HEK293 (cell line): ENCODE results near the gene DMAC2L.

Source experiments
- CTCF ChIA-PET: fragments of 350-600 bp; formaldehyde crosslinking; extraction: SDS; loops from one replicate; lab custom pipeline; 2021; ENCODE audit warnings: antibody characterized with exemption; lab: Yijun Ruan, JAX
- POLR2A ChIA-PET: fragments of 300-600 bp; formaldehyde crosslinking; extraction: SDS; loops from one replicate; lab custom pipeline; 2020; ENCODE audit warnings: antibody characterized with exemption, inconsistent platforms; lab: Yijun Ruan, JAX
- H3K27ac ChIP-seq: fragments of 200-500 bp; sonication (Bioruptor generic); 2 replicates; pipeline ENCODE4 v1.5.1; 2014; ENCODE audit warnings: low read depth, low read length, control low read depth, inconsistent platforms; ENCODE audit errors: extremely low read depth
- H3K36me3 ChIP-seq, 2 experiments: fragments of 200-500 bp in 1 of 2; sonication (Bioruptor generic) in 1 of 2; 1 replicate in 1 of 2; 2 replicates in 1 of 2; pipeline ENCODE4 v1.5.1; 2014 to 2017; ENCODE audit warnings: inconsistent platforms in 2 of 2, low read length in 2 of 2; ENCODE audit not compliant: control insufficient read depth in 2 of 2, insufficient read depth in 1 of 2
- H3K4me1 ChIP-seq: fragments of 200-500 bp; sonication (Bioruptor generic); 2 replicates; pipeline ENCODE4 v1.5.1; 2014; ENCODE audit warnings: mild to moderate bottlenecking, low read length, inconsistent platforms; ENCODE audit not compliant: control insufficient read depth, insufficient read depth
- H3K4me3 ChIP-seq: 2 replicates; pipeline ENCODE4 v1.5.1; 2011; ENCODE audit warnings: low read depth, mild to moderate bottlenecking, control low read depth, low read length, moderate library complexity
- H3K9me3 ChIP-seq: fragments of 200-500 bp; sonication (Bioruptor generic); 2 replicates; pipeline ENCODE4 v1.5.1; 2014; ENCODE audit warnings: low read depth, low read length, inconsistent platforms; ENCODE audit not compliant: control insufficient read depth, insufficient read depth
- MZF1 ChIP-seq: fragments of 450-650 bp; formaldehyde crosslinking; IDR thresholded peaks from 2 replicates; pipeline ENCODE4 v1.5.1; 2017; ENCODE audit warnings: missing biosample characterization, missing genetic modification characterization, borderline replicate concordance
- PRDM10 ChIP-seq: fragments of 450-650 bp; formaldehyde crosslinking; IDR thresholded peaks from 2 replicates; pipeline ENCODE4 v1.5.1; 2016; ENCODE audit warnings: missing biosample characterization, missing genetic modification characterization
- ZBTB20 ChIP-seq: fragments of 450-650 bp; formaldehyde crosslinking; IDR thresholded peaks from 2 replicates; pipeline ENCODE4 v1.5.1; 2016; ENCODE audit warnings: missing biosample characterization, missing genetic modification characterization
- ZBTB7A ChIP-seq: fragments of 450-650 bp; formaldehyde crosslinking; IDR thresholded peaks from 2 replicates; pipeline ENCODE4 v1.5.1; 2016; ENCODE audit warnings: low read depth, missing biosample characterization, missing genetic modification characterization
- ZNF114 ChIP-seq: fragments of 450-650 bp; formaldehyde crosslinking; IDR thresholded peaks from 2 replicates; pipeline ENCODE4 v1.5.0; 2017; ENCODE audit warnings: missing biosample characterization, missing genetic modification characterization
- ZNF121 ChIP-seq: fragments of 450-650 bp; formaldehyde crosslinking; IDR thresholded peaks from 2 replicates; pipeline ENCODE4 v1.5.1; 2016; ENCODE audit warnings: missing biosample characterization, missing genetic modification characterization
- ZNF2 ChIP-seq: fragments of 450-650 bp; formaldehyde crosslinking; IDR thresholded peaks from 2 replicates; pipeline ENCODE4 v1.5.1; 2016; ENCODE audit warnings: missing biosample characterization, missing genetic modification characterization
- ZNF214 ChIP-seq: fragments of 450-650 bp; formaldehyde crosslinking; IDR thresholded peaks from 2 replicates; pipeline ENCODE4 v1.5.1; 2017; ENCODE audit warnings: missing biosample characterization, mild to moderate bottlenecking, missing genetic modification characterization, borderline replicate concordance
- ZNF266 ChIP-seq: fragments of 450-650 bp; formaldehyde crosslinking; IDR thresholded peaks from 2 replicates; pipeline ENCODE4 v1.5.1; 2016; ENCODE audit warnings: missing biosample characterization, missing genetic modification characterization, low read depth
- ZNF274 ChIP-seq, 2 experiments: fragments of 200-500 bp in 1 of 2; fragments of 450-650 bp in 1 of 2; sonication (Bioruptor generic) in 1 of 2; formaldehyde crosslinking in 1 of 2; IDR thresholded peaks; 2 replicates each; pipeline versions ENCODE4 v1.5.1 to v1.6.1; 2014 to 2016; ENCODE audit warnings: borderline replicate concordance in 1 of 2, inconsistent platforms in 1 of 2, low read length in 1 of 2, missing biosample characterization in 1 of 2, missing genetic modification characterization in 1 of 2
- ZNF292 ChIP-seq: fragments of 450-650 bp; formaldehyde crosslinking; IDR thresholded peaks from 2 replicates; pipeline ENCODE4 v1.5.1; 2016; ENCODE audit warnings: low read depth, missing biosample characterization, missing genetic modification characterization, borderline replicate concordance
- ZNF354C ChIP-seq: fragments of 450-650 bp; formaldehyde crosslinking; IDR thresholded peaks from 2 replicates; pipeline ENCODE4 v1.5.1; 2016; ENCODE audit warnings: missing biosample characterization, missing genetic modification characterization, low read depth, borderline replicate concordance
- ZNF544 ChIP-seq: fragments of 450-650 bp; formaldehyde crosslinking; IDR thresholded peaks from 2 replicates; pipeline ENCODE4 v1.5.0; 2017; ENCODE audit warnings: missing biosample characterization, missing genetic modification characterization
- ZNF549 ChIP-seq: fragments of 450-650 bp; IDR thresholded peaks from 2 replicates; pipeline ENCODE4 v1.5.1; 2018; ENCODE audit warnings: missing biosample characterization, missing genetic modification characterization, mild to moderate bottlenecking, inconsistent platforms, moderate library complexity
- ZNF571 ChIP-seq: fragments of 450-650 bp; formaldehyde crosslinking; IDR thresholded peaks from 2 replicates; pipeline ENCODE4 v1.5.0; 2017; ENCODE audit warnings: missing biosample characterization, missing genetic modification characterization
- ZNF692 ChIP-seq: fragments of 450-650 bp; formaldehyde crosslinking; IDR thresholded peaks from 2 replicates; pipeline ENCODE4 v1.5.1; 2016; ENCODE audit warnings: missing biosample characterization, missing genetic modification characterization
- ZNF776 ChIP-seq: fragments of 450-650 bp; formaldehyde crosslinking; IDR thresholded peaks from 2 replicates; pipeline ENCODE4 v1.5.0; 2017; ENCODE audit warnings: missing biosample characterization, missing genetic modification characterization, borderline replicate concordance
- TF ChIP-seq, protein P1 (sequence below): fragments of 450-650 bp; formaldehyde crosslinking; optimal IDR thresholded peaks from 2 replicates; pipeline ENCODE3; 2016; ENCODE audit warnings: missing biosample characterization, mild to moderate bottlenecking, missing genetic modification characterization
- TF ChIP-seq, protein P2 (sequence below): fragments of 450-650 bp; formaldehyde crosslinking; IDR thresholded peaks from 2 replicates; pipeline ENCODE4 v1.5.1; 2016; ENCODE audit warnings: missing biosample characterization, missing genetic modification characterization
- TF ChIP-seq, protein P3 (sequence below): fragments of 450-650 bp; formaldehyde crosslinking; IDR thresholded peaks from 2 replicates; pipeline ENCODE4 v1.5.1; 2016; ENCODE audit warnings: missing biosample characterization, missing genetic modification characterization
- TF ChIP-seq, protein P4 (sequence below): sonication (generic); formaldehyde crosslinking; IDR thresholded peaks from 2 replicates; pipeline ENCODE4 v1.8.1; 2022; ENCODE audit warnings: mild to moderate bottlenecking, moderate library complexity, missing genetic modification reagents

Gene DMAC2L

DNA sequence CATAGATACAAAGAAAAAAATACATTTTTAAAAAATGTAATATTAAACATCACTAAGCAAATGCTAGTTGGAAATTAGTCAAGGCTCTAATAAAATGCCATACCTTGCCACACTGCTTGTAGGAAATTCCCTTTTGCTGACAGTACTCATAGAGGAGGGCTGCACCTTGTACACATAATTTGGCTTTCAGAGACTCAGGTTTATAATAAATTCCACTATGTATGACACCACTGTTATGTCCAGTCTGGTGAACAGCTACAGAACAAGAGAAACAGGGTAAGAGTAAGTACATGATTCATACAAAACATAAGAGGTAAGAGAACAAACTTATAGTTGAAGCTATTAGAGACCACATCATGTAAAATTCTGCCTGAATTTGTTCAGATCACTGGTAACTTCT, 10.2 kb upstream of the DMAC2L start:
- no peak overlapping the region for H3K4me3 ChIP-seq
- CTCF ChIA-PET = interaction anchor here (1.0 kb wide), 1 partner anchor 9 kb away, joined by 4 read pairs; the partner anchor contains the start of gene L2HGDH
- TF ChIP-seq PRDM10 (tag by site-specific recombination) (no peak), ZNF354C (tag by site-specific recombination) (no peak), ZNF549 (tag by site-specific recombination) (no peak), ZNF266 (no peak), ZNF214 (tag by site-specific recombination) (no peak), ZNF292 (no peak), ZNF776 (tag by site-specific recombination) (no peak), ZNF571 (no peak), ZNF544 (no peak), ZNF121 (tag by site-specific recombination) (no peak), MZF1 (no peak), ZBTB20 (no peak)
- TF ChIP-seq, protein P1, sequence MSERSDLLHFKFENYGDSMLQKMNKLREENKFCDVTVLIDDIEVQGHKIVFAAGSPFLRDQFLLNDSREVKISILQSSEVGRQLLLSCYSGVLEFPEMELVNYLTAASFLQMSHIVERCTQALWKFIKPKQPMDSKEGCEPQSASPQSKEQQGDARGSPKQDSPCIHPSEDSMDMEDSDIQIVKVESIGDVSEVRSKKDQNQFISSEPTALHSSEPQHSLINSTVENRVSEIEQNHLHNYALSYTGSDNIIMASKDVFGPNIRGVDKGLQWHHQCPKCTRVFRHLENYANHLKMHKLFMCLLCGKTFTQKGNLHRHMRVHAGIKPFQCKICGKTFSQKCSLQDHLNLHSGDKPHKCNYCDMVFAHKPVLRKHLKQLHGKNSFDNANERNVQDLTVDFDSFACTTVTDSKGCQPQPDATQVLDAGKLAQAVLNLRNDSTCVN (tag by site-specific recombination) = no peak
- TF ChIP-seq, protein P2, sequence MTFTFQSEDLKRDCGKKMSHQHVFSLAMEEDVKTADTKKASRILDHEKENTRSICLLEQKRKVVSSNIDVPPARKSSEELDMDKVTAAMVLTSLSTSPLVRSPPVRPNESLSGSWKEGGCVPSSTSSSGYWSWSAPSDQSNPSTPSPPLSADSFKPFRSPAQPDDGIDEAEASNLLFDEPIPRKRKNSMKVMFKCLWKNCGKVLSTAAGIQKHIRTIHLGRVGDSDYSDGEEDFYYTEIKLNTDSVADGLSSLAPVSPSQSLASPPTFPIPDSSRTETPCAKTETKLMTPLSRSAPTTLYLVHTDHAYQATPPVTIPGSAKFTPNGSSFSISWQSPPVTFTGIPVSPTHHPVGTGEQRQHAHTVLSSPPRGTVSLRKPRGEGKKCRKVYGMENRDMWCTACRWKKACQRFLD = no peak
- TF ChIP-seq, all 188 proteins: peak for 0
- no peaks in the 10 kb centered on the region for H3K4me1 ChIP-seq
- no peak overlapping the region for H3K27ac ChIP-seq
- POLR2A ChIA-PET = interaction anchor here (0.7 kb wide), 1 partner anchor 10 kb away, joined by 3 read pairs; the partner anchor contains the start of genes DMAC2L and L2HGDH
- H3K36me3 ChIP-seq = peaks cover 24 to 30% of the 10 kb centered on the region in 2 experiments
- H3K9me3 ChIP-seq = no peaks in the 10 kb centered on the region

GRCh38 chr14:50303744-50304471, 8.2 kb upstream of the DMAC2L start:
- Histone ChIP-seq H3K4me3 (no peak overlapping the region), H3K4me1 (no peaks in the 10 kb centered on the region)
- no peak for TF ChIP-seq ZBTB7A
- no peak for TF ChIP-seq ZNF274 (IDR thresholded peaks at IDR 0.05; ENCODE audit: low read length)
- TF ChIP-seq ZNF274 (tag by site-specific recombination; IDR thresholded peaks at IDR 0.05; ENCODE audit: borderline replicate concordance) = no peak
- TF ChIP-seq, protein P3, sequence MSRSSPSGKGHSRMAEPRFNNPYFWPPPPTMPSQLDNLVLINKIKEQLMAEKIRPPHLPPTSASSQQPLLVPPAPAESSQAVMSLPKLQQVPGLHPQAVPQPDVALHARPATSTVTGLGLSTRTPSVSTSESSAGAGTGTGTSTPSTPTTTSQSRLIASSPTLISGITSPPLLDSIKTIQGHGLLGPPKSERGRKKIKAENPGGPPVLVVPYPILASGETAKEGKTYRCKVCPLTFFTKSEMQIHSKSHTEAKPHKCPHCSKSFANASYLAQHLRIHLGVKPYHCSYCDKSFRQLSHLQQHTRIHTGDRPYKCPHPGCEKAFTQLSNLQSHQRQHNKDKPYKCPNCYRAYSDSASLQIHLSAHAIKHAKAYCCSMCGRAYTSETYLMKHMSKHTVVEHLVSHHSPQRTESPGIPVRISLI (tag by site-specific recombination) = 0 out of 2 replicates have a peak, but pooled peaks have one; percentile 45
- TF ChIP-seq, protein P4, sequence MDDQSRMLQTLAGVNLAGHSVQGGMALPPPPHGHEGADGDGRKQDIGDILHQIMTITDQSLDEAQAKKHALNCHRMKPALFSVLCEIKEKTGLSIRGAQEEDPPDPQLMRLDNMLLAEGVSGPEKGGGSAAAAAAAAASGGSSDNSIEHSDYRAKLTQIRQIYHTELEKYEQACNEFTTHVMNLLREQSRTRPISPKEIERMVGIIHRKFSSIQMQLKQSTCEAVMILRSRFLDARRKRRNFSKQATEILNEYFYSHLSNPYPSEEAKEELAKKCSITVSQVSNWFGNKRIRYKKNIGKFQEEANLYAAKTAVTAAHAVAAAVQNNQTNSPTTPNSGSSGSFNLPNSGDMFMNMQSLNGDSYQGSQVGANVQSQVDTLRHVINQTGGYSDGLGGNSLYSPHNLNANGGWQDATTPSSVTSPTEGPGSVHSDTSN (CRISPR knock-in tag) = no peak
- no peak for TF ChIP-seq ZNF2 (tag by site-specific recombination)
- no peak for TF ChIP-seq ZNF692
- no peak for TF ChIP-seq ZNF114 (tag by site-specific recombination)
- TF ChIP-seq, all 188 proteins: peak for 1
- ChIA-PET POLR2A (no interaction called here), CTCF (no interaction called here)
- Histone ChIP-seq H3K9me3 (no peaks in the 10 kb centered on the region), H3K27ac (no peak overlapping the region), H3K36me3 (peaks cover 21 to 30% of the 10 kb centered on the region in 2 experiments)
